ENCODE data around the gene KY.

KY gene

DNA sequence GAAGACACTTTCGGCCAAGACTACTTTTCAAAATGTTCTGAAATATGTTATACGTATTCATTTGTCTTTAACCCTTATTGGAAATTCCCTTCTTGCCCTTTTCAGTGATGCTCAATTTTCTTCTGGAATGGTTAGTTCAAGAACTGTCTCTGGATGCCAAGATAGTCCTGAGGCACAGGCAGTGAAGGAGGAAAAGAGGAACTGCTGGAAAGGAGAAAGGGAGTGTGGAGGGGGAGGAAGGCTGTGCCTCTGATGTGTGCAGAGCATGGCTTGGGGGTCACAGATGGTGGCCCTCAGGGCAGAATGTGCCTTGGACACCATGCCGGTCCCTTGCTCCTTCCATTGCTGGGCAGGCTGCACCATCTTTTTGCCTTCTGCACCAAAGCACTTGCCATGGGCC lies 91.2 kb downstream of the KY start:
- DNase-seq = no peak

All from amygdala (tissue), 56 donors.